GM23338 (cell line): Measurements from ENCODE around the gene SASH1. TPM values are rescaled to one million over a fixed set of nuclear protein-coding genes. Genes with fewer than 3 reads are reported as not detected.

Source experiments
- ATAC-seq: fragments of 200-7000 bp; cut with Tn5 transposase; 3 replicates; pipeline ENCODE4 v1.9.1; 2020
- DNase-seq: peaks from one replicate; pipeline ENCODE4 v3.0.0-alpha.2; 2015; ENCODE audit warnings: low spot score
- H2AFZ ChIP-seq: fragments of 200-600 bp; sonication (generic); 2 replicates; pipeline ENCODE4 v1.8.0; 2016; ENCODE audit warnings: antibody characterized with exemption, mild to moderate bottlenecking, moderate library complexity
- H3F3A ChIP-seq: fragments of 200-600 bp; sonication (generic); replicated peaks from 2 replicates; pipeline ENCODE4 v1.8.0; 2017; ENCODE audit warnings: antibody characterized with exemption, mixed run types, low read depth
- H3K27ac ChIP-seq: fragments of 200-600 bp; sonication (generic); 2 replicates; pipeline ENCODE4 v1.6.1; 2016; ENCODE audit warnings: low read depth
- H3K27me3 ChIP-seq: fragments of 200-600 bp; sonication (generic); 2 replicates; pipeline ENCODE4 v1.8.0; 2016; ENCODE audit warnings: mild to moderate bottlenecking, mixed run types, moderate library complexity; ENCODE audit not compliant: insufficient read depth
- H3K36me3 ChIP-seq: fragments of 200-600 bp; sonication (generic); 2 replicates; pipeline ENCODE4 v1.8.0; 2016; ENCODE audit warnings: mild to moderate bottlenecking; ENCODE audit not compliant: insufficient read depth
- H3K4me1 ChIP-seq: fragments of 200-600 bp; sonication (generic); 2 replicates; pipeline ENCODE4 v1.8.0; 2016; ENCODE audit warnings: mild to moderate bottlenecking, moderate library complexity; ENCODE audit not compliant: insufficient read depth
- H3K4me2 ChIP-seq: fragments of 200-600 bp; sonication (generic); 2 replicates; pipeline ENCODE4 v1.7.1; 2017; ENCODE audit warnings: mixed run types
- H3K4me3 ChIP-seq: fragments of 200-600 bp; sonication (generic); 2 replicates; pipeline ENCODE4 v1.6.1; 2016; ENCODE audit warnings: mixed run types
- H3K79me2 ChIP-seq: fragments of 200-600 bp; sonication (generic); replicated peaks from 2 replicates; pipeline ENCODE4 v1.8.0; 2017; ENCODE audit warnings: mild to moderate bottlenecking; ENCODE audit not compliant: insufficient read depth
- H3K9me2 ChIP-seq: fragments of 200-600 bp; sonication (generic); 2 replicates; pipeline ENCODE4 v1.8.0; 2017; ENCODE audit not compliant: insufficient read depth
- H4K20me1 ChIP-seq: fragments of 200-600 bp; sonication (generic); replicated peaks from 2 replicates; pipeline ENCODE4 v1.8.0; 2017; ENCODE audit warnings: mild to moderate bottlenecking; ENCODE audit not compliant: insufficient read depth
- H3K27ac Mint-ChIP-seq: 2 replicates; pipeline ENCODE4 v1.8.0; 2020; ENCODE audit warnings: inconsistent platforms, mild to moderate bottlenecking, moderate library complexity, mixed read lengths
- H3K27me3 Mint-ChIP-seq: 3 replicates; pipeline ENCODE4 v1.8.0; 2022; ENCODE audit warnings: low read depth, mild to moderate bottlenecking, moderate library complexity, mixed read lengths, inconsistent platforms; ENCODE audit not compliant: insufficient read depth, poor library complexity
- H3K36me3 Mint-ChIP-seq: 3 replicates; pipeline ENCODE4 v1.8.0; 2021; ENCODE audit warnings: low read depth, mild to moderate bottlenecking, inconsistent platforms, moderate library complexity, mixed read lengths
- H3K4me1 Mint-ChIP-seq: 3 replicates; pipeline ENCODE4 v1.8.0; 2020; ENCODE audit warnings: mild to moderate bottlenecking, inconsistent platforms, mixed read lengths
- H3K4me3 Mint-ChIP-seq: 3 replicates; pipeline ENCODE4 v1.8.0; 2021; ENCODE audit warnings: moderate library complexity, mild to moderate bottlenecking, inconsistent platforms, mixed read lengths
- H3K9me3 Mint-ChIP-seq: 3 replicates; pipeline ENCODE4 v1.8.0; 2020; ENCODE audit warnings: moderate library complexity, mild to moderate bottlenecking, inconsistent platforms, mixed read lengths
- CREB1 ChIP-seq: fragments of 250-450 bp; sonication (Bioruptor Pico); IDR thresholded peaks from 2 replicates; pipeline ENCODE4 v1.5.0; 2020; ENCODE audit warnings: low read depth, mild to moderate bottlenecking, moderate library complexity
- EZH2 ChIP-seq: fragments of 200-600 bp; sonication (generic); IDR thresholded peaks from one replicate; pipeline ENCODE4 v1.8.0; 2017; ENCODE audit warnings: antibody characterized with exemption, mild to moderate bottlenecking, low read depth; ENCODE audit not compliant: unreplicated experiment
- JUNB ChIP-seq: IDR thresholded peaks from one replicate; pipeline ENCODE4 v1.6.1; 2016; ENCODE audit warnings: antibody characterized with exemption; ENCODE audit not compliant: unreplicated experiment
- POLR2AphosphoS5 ChIP-seq: IDR thresholded peaks from 2 replicates; pipeline ENCODE4 v1.6.1; 2016; ENCODE audit warnings: antibody characterized with exemption, low read depth
- STAT1 ChIP-seq: IDR thresholded peaks from one replicate; pipeline ENCODE4 v1.6.1; 2016; ENCODE audit warnings: antibody characterized with exemption; ENCODE audit not compliant: unreplicated experiment
- ZNF114 ChIP-seq: fragments of 250-450 bp; sonication (Bioruptor Pico); IDR thresholded peaks from 2 replicates; pipeline ENCODE4 v1.5.0; 2020; ENCODE audit warnings: mild to moderate bottlenecking, moderate library complexity
- ZNF331 ChIP-seq: fragments of 250-450 bp; sonication (Bioruptor Pico); IDR thresholded peaks from 2 replicates; pipeline ENCODE4 v1.5.0; 2020; ENCODE audit warnings: low read depth, mild to moderate bottlenecking, moderate library complexity
- polyA plus RNA-seq: library from polyadenylated mRNA; unstranded; fragments of >200 nt; fragmentation: Nextera tagmentation; extraction: Ambion mirVana; gene quantifications from 2 replicates; pipeline ENCODE4 v1.2.1, GENCODE V29; 2016
- total RNA-seq: library from RNA; depleted of rRNA; stranded (reverse); fragments of >200 nt; shearing (Covaris generic); gene quantifications from 2 replicates; pipeline ENCODE4 v1.2.3, GENCODE V29; 2014
- TF ChIP-seq, protein P1 (sequence below): IDR thresholded peaks from 2 replicates; pipeline ENCODE4 v1.6.1; 2016; ENCODE audit warnings: antibody characterized with exemption
- TF ChIP-seq, protein P2 (sequence below): IDR thresholded peaks from one replicate; pipeline ENCODE4 v1.6.1; 2018; ENCODE audit warnings: antibody characterized with exemption; ENCODE audit not compliant: unreplicated experiment
- TF ChIP-seq, protein P3 (sequence below), 2 experiments: fragments of 200-600 bp in 1 of 2; sonication (generic) in 1 of 2; conservative IDR thresholded peaks; 2 replicates each; pipeline versions ENCODE4 v1.5.1 to v1.6.1; 2016 to 2017; ENCODE audit warnings: antibody characterized with exemption in 2 of 2, low read depth in 2 of 2, mild to moderate bottlenecking in 2 of 2, moderate library complexity in 1 of 2

Gene SASH1
- total and polyA plus RNA-seq, 2 experiments from 2014 or later, result 8.2 to 30.2 TPM

DNA sequence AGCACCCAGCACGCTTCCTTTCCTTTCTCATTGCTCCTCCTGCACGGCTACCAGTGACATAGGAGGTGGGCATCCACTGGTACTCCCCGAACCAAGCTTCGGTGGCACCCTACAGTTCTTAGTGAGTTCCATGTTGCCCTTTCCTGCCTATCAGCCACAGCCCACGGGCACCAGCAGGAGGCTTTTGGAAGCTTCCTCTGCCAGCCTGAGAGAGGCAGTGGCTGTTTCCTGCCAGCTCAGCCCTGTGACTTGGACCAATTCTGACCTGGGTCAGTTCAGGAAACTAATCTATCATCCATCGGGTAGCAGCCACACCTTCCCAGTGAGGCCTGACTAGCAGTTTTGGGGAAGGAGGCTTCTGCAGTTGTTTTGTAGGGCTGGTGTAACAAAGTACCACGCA is 227.8 kb downstream of the SASH1 start (continued):
- TF ChIP-seq, protein P1, sequence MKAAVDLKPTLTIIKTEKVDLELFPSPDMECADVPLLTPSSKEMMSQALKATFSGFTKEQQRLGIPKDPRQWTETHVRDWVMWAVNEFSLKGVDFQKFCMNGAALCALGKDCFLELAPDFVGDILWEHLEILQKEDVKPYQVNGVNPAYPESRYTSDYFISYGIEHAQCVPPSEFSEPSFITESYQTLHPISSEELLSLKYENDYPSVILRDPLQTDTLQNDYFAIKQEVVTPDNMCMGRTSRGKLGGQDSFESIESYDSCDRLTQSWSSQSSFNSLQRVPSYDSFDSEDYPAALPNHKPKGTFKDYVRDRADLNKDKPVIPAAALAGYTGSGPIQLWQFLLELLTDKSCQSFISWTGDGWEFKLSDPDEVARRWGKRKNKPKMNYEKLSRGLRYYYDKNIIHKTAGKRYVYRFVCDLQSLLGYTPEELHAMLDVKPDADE, result no peak
- TF ChIP-seq ZNF331 (CRISPR knock-in tag) (no peak), CREB1 (CRISPR knock-in tag) (no peak), ZNF114 (CRISPR knock-in tag) (no peak)
- TF ChIP-seq, protein P2, sequence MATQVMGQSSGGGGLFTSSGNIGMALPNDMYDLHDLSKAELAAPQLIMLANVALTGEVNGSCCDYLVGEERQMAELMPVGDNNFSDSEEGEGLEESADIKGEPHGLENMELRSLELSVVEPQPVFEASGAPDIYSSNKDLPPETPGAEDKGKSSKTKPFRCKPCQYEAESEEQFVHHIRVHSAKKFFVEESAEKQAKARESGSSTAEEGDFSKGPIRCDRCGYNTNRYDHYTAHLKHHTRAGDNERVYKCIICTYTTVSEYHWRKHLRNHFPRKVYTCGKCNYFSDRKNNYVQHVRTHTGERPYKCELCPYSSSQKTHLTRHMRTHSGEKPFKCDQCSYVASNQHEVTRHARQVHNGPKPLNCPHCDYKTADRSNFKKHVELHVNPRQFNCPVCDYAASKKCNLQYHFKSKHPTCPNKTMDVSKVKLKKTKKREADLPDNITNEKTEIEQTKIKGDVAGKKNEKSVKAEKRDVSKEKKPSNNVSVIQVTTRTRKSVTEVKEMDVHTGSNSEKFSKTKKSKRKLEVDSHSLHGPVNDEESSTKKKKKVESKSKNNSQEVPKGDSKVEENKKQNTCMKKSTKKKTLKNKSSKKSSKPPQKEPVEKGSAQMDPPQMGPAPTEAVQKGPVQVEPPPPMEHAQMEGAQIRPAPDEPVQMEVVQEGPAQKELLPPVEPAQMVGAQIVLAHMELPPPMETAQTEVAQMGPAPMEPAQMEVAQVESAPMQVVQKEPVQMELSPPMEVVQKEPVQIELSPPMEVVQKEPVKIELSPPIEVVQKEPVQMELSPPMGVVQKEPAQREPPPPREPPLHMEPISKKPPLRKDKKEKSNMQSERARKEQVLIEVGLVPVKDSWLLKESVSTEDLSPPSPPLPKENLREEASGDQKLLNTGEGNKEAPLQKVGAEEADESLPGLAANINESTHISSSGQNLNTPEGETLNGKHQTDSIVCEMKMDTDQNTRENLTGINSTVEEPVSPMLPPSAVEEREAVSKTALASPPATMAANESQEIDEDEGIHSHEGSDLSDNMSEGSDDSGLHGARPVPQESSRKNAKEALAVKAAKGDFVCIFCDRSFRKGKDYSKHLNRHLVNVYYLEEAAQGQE, result no peak
- TF ChIP-seq, protein P3, sequence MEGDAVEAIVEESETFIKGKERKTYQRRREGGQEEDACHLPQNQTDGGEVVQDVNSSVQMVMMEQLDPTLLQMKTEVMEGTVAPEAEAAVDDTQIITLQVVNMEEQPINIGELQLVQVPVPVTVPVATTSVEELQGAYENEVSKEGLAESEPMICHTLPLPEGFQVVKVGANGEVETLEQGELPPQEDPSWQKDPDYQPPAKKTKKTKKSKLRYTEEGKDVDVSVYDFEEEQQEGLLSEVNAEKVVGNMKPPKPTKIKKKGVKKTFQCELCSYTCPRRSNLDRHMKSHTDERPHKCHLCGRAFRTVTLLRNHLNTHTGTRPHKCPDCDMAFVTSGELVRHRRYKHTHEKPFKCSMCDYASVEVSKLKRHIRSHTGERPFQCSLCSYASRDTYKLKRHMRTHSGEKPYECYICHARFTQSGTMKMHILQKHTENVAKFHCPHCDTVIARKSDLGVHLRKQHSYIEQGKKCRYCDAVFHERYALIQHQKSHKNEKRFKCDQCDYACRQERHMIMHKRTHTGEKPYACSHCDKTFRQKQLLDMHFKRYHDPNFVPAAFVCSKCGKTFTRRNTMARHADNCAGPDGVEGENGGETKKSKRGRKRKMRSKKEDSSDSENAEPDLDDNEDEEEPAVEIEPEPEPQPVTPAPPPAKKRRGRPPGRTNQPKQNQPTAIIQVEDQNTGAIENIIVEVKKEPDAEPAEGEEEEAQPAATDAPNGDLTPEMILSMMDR (conservative IDR thresholded peaks at IDR 0.05; ENCODE audit: low read depth in 2 of 2), result no peak

DNA sequence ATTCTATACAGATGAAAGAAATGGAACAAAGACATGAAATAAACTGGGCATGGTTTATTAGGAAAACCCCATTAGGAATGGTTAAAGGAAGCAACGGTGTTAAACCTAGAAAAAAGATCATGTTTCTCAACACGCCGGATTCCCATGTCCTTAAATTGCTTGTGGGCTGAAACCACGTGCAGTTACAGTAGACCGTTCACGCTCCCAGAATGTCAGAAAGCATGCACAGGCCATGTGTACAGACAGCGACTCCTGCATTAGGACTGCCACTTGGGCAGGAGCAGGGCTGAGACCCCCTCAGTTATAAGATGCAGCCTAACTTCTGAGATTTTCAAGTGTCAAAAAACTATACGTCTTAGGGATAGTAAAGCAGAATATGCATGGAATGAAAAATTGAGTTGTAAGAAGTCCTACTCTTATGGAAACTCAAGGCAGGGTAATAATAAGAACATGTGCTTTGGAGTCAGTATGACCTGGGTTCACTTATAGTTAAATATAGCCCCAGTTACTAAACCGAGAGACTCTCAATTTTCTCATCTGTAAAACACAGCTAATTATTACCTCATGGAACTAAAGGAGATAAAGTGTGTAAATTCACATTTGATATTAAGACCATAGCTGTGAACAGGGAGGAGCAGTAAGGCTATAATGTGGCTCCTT is 230.2 kb downstream of the SASH1 start:
- H3K4me3 Mint-ChIP-seq, result no peak overlapping the region
- H3K9me3 Mint-ChIP-seq, result no peaks in the 10 kb centered on the region
- no peaks in the 10 kb centered on the region for H4K20me1 ChIP-seq
- H3K27me3 Mint-ChIP-seq, result peaks cover 9% of the 10 kb centered on the region
- ATAC-seq, result no peak
- no peaks in the 10 kb centered on the region for H3F3A ChIP-seq
- no peak overlapping the region for H3K4me3 ChIP-seq
- no peak overlapping the region for H2AFZ ChIP-seq
- no peak for DNase-seq
- H3K9me2 ChIP-seq, result 0 out of 2 replicates have a peak, but pooled peaks cover 2% of the 10 kb centered on the region
- peaks cover 10% of the 10 kb centered on the region for H3K4me1 Mint-ChIP-seq
- H3K27me3 ChIP-seq, result no peaks in the 10 kb centered on the region
- TF ChIP-seq CREB1 (CRISPR knock-in tag) (no peak), STAT1 (no peak), EZH2 (no peak), ZNF331 (CRISPR knock-in tag) (no peak), POLR2AphosphoS5 (no peak), JUNB (no peak)
- TF ChIP-seq, protein P2, result no peak
- no peak overlapping the region for H3K27ac Mint-ChIP-seq
- H3K4me1 ChIP-seq, result peaks cover 7% of the 10 kb centered on the region; the same call in 1 of the 2 replicates
- no peaks in the 10 kb centered on the region for H3K36me3 Mint-ChIP-seq
- H3K4me2 ChIP-seq, result no peak overlapping the region
- H3K79me2 ChIP-seq, result no peaks in the 10 kb centered on the region
- H3K36me3 ChIP-seq, result no peaks in the 10 kb centered on the region
- no peak overlapping the region for H3K27ac ChIP-seq
